MM.1S (cell line): ENCODE results near the gene SERTAD2.

ENCODE experiments used
- DNase-seq: peaks from one replicate; pipeline ENCODE4 v3.0.0-alpha.2; 2015
- H2AFZ ChIP-seq: fragments of 300-600 bp; sonication (generic); 2 replicates; pipeline ENCODE4 v1.6.0; 2016; ENCODE audit warnings: antibody characterized with exemption, low read length
- H3F3A ChIP-seq: fragments of 300-600 bp; sonication (generic); 2 replicates; pipeline ENCODE4 v1.6.1; 2016; ENCODE audit warnings: mild to moderate bottlenecking, antibody characterized with exemption, low read length, moderate library complexity, mixed read lengths; ENCODE audit not compliant: insufficient read depth
- H3K27ac ChIP-seq: fragments of 300-600 bp; sonication (generic); 2 replicates; pipeline ENCODE4 v1.5.1; 2016; ENCODE audit warnings: mild to moderate bottlenecking, low read length
- H3K27me3 ChIP-seq: fragments of 300-600 bp; sonication (generic); replicated peaks from 2 replicates; pipeline ENCODE4 v1.6.0; 2016; ENCODE audit warnings: low read length; ENCODE audit not compliant: insufficient read depth
- H3K36me3 ChIP-seq: fragments of 300-600 bp; sonication (generic); replicated peaks from 2 replicates; pipeline ENCODE4 v1.6.1; 2016; ENCODE audit warnings: mild to moderate bottlenecking, low read length, mixed read lengths; ENCODE audit not compliant: insufficient read depth
- H3K4me1 ChIP-seq: fragments of 300-600 bp; sonication (generic); 2 replicates; pipeline ENCODE4 v1.6.1; 2016; ENCODE audit warnings: low read length, mixed read lengths
- H3K4me2 ChIP-seq: fragments of 300-600 bp; sonication (generic); 2 replicates; pipeline ENCODE4 v1.6.0; 2016; ENCODE audit warnings: low read depth, low read length
- H3K4me3 ChIP-seq: fragments of 300-600 bp; sonication (generic); 2 replicates; pipeline ENCODE4 v1.5.1; 2016; ENCODE audit warnings: low read length, mixed read lengths
- H3K79me2 ChIP-seq: fragments of 300-600 bp; sonication (generic); 2 replicates; pipeline ENCODE4 v1.6.1; 2016; ENCODE audit warnings: mixed run types, low read length, mixed read lengths
- H3K9ac ChIP-seq: fragments of 300-600 bp; sonication (generic); 2 replicates; pipeline ENCODE4 v1.6.1; 2016; ENCODE audit warnings: low read length, mixed read lengths
- H3K9me2 ChIP-seq: fragments of 300-600 bp; sonication (generic); replicated peaks from 2 replicates; pipeline ENCODE4 v1.6.1; 2016; ENCODE audit warnings: mild to moderate bottlenecking, low read length, mixed read lengths; ENCODE audit not compliant: insufficient read depth
- H3K9me3 ChIP-seq: fragments of 300-600 bp; sonication (generic); replicated peaks from 2 replicates; pipeline ENCODE4 v1.6.1; 2016; ENCODE audit warnings: mild to moderate bottlenecking, low read length, mixed read lengths; ENCODE audit not compliant: insufficient read depth
- H4K20me1 ChIP-seq: fragments of 300-600 bp; sonication (generic); 2 replicates; pipeline ENCODE4 v1.6.1; 2016; ENCODE audit warnings: mild to moderate bottlenecking, low read length, moderate library complexity, mixed read lengths; ENCODE audit not compliant: insufficient read depth
- CTCF ChIP-seq: fragments of 300-600 bp; sonication (generic); IDR thresholded peaks from 2 replicates; pipeline ENCODE4 v1.5.1; 2016; ENCODE audit warnings: antibody characterized with exemption, low read length, mixed read lengths
- EZH2 ChIP-seq: fragments of 300-600 bp; sonication (generic); optimal IDR thresholded peaks from 2 replicates; pipeline ENCODE3; 2017; ENCODE audit warnings: low read depth, mild to moderate bottlenecking, antibody characterized with exemption, low read length, mixed read lengths
- EZH2phosphoT487 ChIP-seq: fragments of 300-600 bp; sonication (generic); IDR thresholded peaks from 2 replicates; pipeline ENCODE4 v1.6.1; 2018; ENCODE audit warnings: antibody characterized with exemption, low read length

SERTAD2 gene

GRCh38 chr2:64654063-64654811, 524 bp upstream of the SERTAD2 start:
- TF ChIP-seq EZH2phosphoT487: no peak
- no peak for TF ChIP-seq CTCF
- no peak for TF ChIP-seq EZH2
- Histone ChIP-seq H3K36me3 (no peaks in the 10 kb centered on the region), H3K4me1 (peaks cover 45% of the 10 kb centered on the region), H3F3A (peaks cover 37% of the 10 kb centered on the region), H3K4me2 (peak overlapping the region; percentile 80), H3K9me3 (no peaks in the 10 kb centered on the region), H3K9ac (peak overlapping the region; percentile 86), H4K20me1 (peaks cover 18% of the 10 kb centered on the region), H3K27me3 (no peaks in the 10 kb centered on the region), H2AFZ (peak overlapping the region; percentile 63), H3K4me3 (peak overlapping the region; percentile 92), H3K27ac (peak overlapping the region; percentile 74; the same call in 1 of the 2 replicates), H3K9me2 (no peaks in the 10 kb centered on the region), H3K79me2 (peaks cover 43% of the 10 kb centered on the region)
- peak; percentile 87 for DNase-seq

GRCh38 chr2:64652231-64653108, 1.2 kb downstream of the SERTAD2 start:
- peak; percentile 48 for DNase-seq
- H2AFZ ChIP-seq: no peak overlapping the region
- H3F3A ChIP-seq: peaks cover 41% of the 10 kb centered on the region
- peak overlapping the region; percentile 97 for H3K4me2 ChIP-seq
- H3K9me3 ChIP-seq: no peaks in the 10 kb centered on the region
- no peaks in the 10 kb centered on the region for H3K36me3 ChIP-seq
- peaks cover 61% of the 10 kb centered on the region for H3K79me2 ChIP-seq
- H3K9ac ChIP-seq: peak overlapping the region; percentile 91
- H3K4me1 ChIP-seq: peaks cover 38% of the 10 kb centered on the region
- TF ChIP-seq EZH2 (no peak), CTCF (no peak), EZH2phosphoT487 (no peak)
- peak overlapping the region; percentile 94; the same call in 1 of the 2 replicates for H3K27ac ChIP-seq
- no peaks in the 10 kb centered on the region for H3K27me3 ChIP-seq
- no peaks in the 10 kb centered on the region for H3K9me2 ChIP-seq
- H4K20me1 ChIP-seq: peaks cover 32% of the 10 kb centered on the region
- peak overlapping the region; percentile 95 for H3K4me3 ChIP-seq

- no peak for DNase-seq
- Histone ChIP-seq H4K20me1 (peaks cover 34% of the 10 kb centered on the region), H3K27me3 (no peaks in the 10 kb centered on the region), H3K9ac (no peak overlapping the region; the same call in 1 of the 2 replicates), H3K36me3 (no peaks in the 10 kb centered on the region), H3K9me2 (no peaks in the 10 kb centered on the region), H3K27ac (no peak overlapping the region), H3K9me3 (no peaks in the 10 kb centered on the region), H3F3A (peaks cover 44% of the 10 kb centered on the region), H3K4me3 (peak overlapping the region; percentile 95; the same call in 1 of the 2 replicates), H3K79me2 (peaks cover 69% of the 10 kb centered on the region), H2AFZ (no peak overlapping the region), H3K4me2 (peak overlapping the region; percentile 97), H3K4me1 (peaks cover 37% of the 10 kb centered on the region)
- no peak for TF ChIP-seq CTCF
- no peak for TF ChIP-seq EZH2
- TF ChIP-seq EZH2phosphoT487: no peak
These were observed 2.1 kb downstream of the SERTAD2 start for GRCh38 chr2:64651590-64651989.
